Aorta (tissue), 5 donors: ENCODE measurements around the gene CPT1C. TPM values are rescaled to one million over a fixed set of nuclear protein-coding genes. Genes with fewer than 3 reads are reported as not detected.

ENCODE experiments used
- ATAC-seq: fragments of 200-7000 bp; cut with Tn5 transposase; one replicate; pipeline ENCODE4 v1.9.1; 2022; ENCODE audit warnings: moderate library complexity; ENCODE audit not compliant: low FRiP score
- DNase-seq, 2 donors: peaks; one replicate each; pipeline ENCODE4 v3.0.0-alpha.2; 2020
- H3K27ac ChIP-seq, 2 donors: one replicate each; pipeline ENCODE4 v1.5.1; 2013; ENCODE audit warnings: low read length in 2 of 2, mild to moderate bottlenecking in 2 of 2, moderate library complexity in 2 of 2, control low read depth in 1 of 2, inconsistent platforms in 1 of 2, low read depth in 1 of 2
- H3K27me3 ChIP-seq, 2 donors: one replicate each; pipeline ENCODE4 v1.6.1; 2013; ENCODE audit warnings: control low read depth in 1 of 2, low read length in 1 of 2, mild to moderate bottlenecking in 1 of 2, moderate library complexity in 1 of 2; ENCODE audit not compliant: insufficient read depth in 2 of 2, control insufficient read depth in 1 of 2
- H3K36me3 ChIP-seq, 2 donors: one replicate each; pipeline ENCODE4 v1.6.1; 2013; ENCODE audit warnings: control low read depth in 1 of 2, low read length in 1 of 2, mild to moderate bottlenecking in 1 of 2; ENCODE audit not compliant: insufficient read depth in 2 of 2, control insufficient read depth in 1 of 2
- H3K4me1 ChIP-seq, 2 donors: one replicate each; pipeline ENCODE4 v1.6.1; 2013; ENCODE audit warnings: low read length in 2 of 2, control low read depth in 1 of 2, mild to moderate bottlenecking in 1 of 2, moderate library complexity in 1 of 2; ENCODE audit not compliant: insufficient read depth in 2 of 2, control insufficient read depth in 1 of 2
- H3K4me3 ChIP-seq, 2 donors: one replicate each; pipeline ENCODE4 v1.5.1; 2013; ENCODE audit warnings: low read length in 2 of 2, control low read depth in 1 of 2, mild to moderate bottlenecking in 1 of 2
- H3K9me3 ChIP-seq: one replicate; pipeline ENCODE4 v1.6.1; 2013; ENCODE audit warnings: mild to moderate bottlenecking, low read length; ENCODE audit not compliant: control insufficient read depth
- WGBS, 2 donors: extraction: QIAGEN DNeasy Blood & Tissue Kit; methylation state at CpG; one replicate each; pipeline ENCODE4 v1.1.7; 2013; 5-methylcytosine and 5-hydroxymethylcytosine counted together
- intact Hi-C, 2 donors: fragments of 100-400 bp; cut with DNase I; formaldehyde crosslinking; loops; one replicate each; pipeline versions ENCODE4 v1.14.2 to v1.15.0; 2022
- polyA plus RNA-seq, 2 donors: library from polyadenylated mRNA; stranded (reverse); fragments of 200-250 nt; gene quantifications; one replicate each; pipeline ENCODE4 v1.2.3, GENCODE V29; 2013
- total RNA-seq, 2 donors: library from RNA; stranded (reverse); fragmentation: NEBNext Ultra II Directional; extraction: Animal tissue kit (Norgen Biotek cat#: 25700); gene quantifications; one replicate each; pipeline ENCODE4 v1.2.1, GENCODE V29; 2021
- donor health status: healthy with polysubstance abuse.
- donor health status: Bipolar disorder and iron deficiency.
- donor health status: DM: no; HTN: no; CAD: no.
- donor health status: DM: no; HTN: no; CAD: no.
- donor health status: DM: yes; HTN: yes; CAD: no.

Gene CPT1C
- total and polyA plus RNA-seq, 4 donors = 1.9 to 24.4 (median 6.1) TPM

DNA sequence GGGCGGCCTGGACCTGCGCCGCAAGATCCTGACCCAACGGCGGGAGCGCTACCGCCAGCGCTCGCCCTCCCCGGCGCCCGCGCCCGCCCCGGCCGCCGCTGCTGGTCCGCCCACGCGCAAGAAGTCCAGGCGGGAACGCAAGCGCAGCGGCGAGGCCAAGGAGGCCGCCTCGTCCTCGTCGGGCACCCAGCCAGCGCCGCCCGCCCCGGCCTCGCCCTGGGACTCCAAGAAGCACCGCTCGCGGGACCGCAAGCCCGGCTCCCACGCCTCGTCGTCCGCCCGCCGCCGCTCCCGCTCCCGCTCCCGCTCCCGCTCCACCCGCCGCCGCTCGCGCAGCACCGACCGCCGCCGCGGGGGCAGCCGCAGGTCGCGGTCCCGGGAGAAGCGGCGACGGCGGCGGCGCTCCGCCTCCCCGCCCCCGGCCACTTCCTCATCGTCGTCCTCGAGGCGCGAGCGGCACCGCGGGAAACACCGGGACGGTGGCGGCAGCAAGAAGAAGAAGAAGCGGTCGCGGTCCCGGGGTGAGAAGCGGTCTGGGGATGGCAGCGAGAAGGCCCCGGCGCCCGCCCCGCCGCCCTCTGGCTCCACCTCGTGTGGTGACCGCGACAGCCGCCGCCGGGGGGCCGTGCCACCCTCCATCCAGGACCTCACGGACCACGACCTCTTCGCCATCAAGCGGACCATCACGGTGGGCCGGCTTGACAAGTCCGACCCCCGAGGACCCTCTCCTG lies 38.9 kb upstream of the CPT1C start:
- H3K4me3 ChIP-seq = no peak overlapping the region
- H3K27me3 ChIP-seq = no peaks in the 10 kb centered on the region
- intact Hi-C loops = no loop called here
- no peaks in the 10 kb centered on the region for H3K9me3 ChIP-seq
- no peaks in the 10 kb centered on the region for H3K4me1 ChIP-seq
- H3K27ac ChIP-seq = no peak overlapping the region
- 94 to 96% methylated on average over 91 to 110 of the region's 110 CpGs for WGBS, 2 donors
- peak in 1 of 2 donors; percentile 75 for DNase-seq
- ATAC-seq = no peak
- H3K36me3 ChIP-seq = no peaks in the 10 kb centered on the region

DNA sequence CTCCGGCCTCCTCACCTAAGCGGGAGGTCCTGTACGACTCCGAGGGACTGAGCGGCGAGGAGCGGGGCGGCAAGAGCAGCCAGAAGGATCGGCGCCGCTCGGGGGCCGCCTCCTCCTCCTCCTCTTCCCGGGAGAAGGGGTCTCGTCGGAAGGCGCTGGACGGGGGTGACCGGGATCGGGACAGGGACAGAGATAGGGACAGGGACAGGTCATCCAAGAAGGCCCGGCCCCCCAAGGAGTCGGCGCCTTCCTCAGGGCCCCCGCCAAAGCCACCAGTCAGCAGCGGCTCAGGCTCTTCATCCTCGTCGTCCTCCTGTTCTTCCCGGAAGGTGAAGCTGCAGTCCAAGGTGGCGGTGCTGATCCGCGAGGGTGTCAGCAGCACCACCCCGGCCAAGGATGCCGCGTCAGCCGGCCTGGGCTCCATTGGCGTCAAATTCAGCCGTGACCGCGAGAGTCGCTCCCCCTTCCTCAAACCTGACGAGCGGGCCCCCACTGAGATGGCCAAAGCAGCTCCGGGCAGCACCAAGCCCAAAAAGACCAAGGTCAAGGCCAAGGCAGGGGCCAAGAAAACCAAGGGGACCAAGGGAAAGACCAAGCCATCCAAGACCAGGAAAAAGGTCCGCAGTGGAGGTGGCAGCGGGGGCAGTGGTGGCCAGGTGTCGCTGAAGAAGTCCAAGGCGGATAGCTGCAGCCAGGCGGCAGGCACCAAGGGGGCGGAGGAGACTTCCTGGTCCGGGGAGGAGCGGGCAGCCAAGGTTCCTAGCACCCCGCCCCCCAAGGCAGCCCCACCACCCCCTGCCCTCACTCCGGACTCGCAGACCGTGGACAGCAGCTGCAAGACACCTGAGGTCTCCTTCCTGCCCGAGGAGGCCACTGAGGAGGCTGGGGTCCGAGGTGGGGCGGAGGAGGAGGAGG lies 38.1 kb upstream of the CPT1C start:
- H3K27ac ChIP-seq = no peak overlapping the region
- intact Hi-C loops = no loop called here
- no peaks in the 10 kb centered on the region for H3K4me1 ChIP-seq
- H3K36me3 ChIP-seq = no peaks in the 10 kb centered on the region
- no peaks in the 10 kb centered on the region for H3K27me3 ChIP-seq
- WGBS, 2 donors = 92% methylated on average over 52 to 58 of the region's 58 CpGs
- DNase-seq (peak in 1 of 2 donors; percentile 70), ATAC-seq (no peak)
- H3K9me3 ChIP-seq = no peaks in the 10 kb centered on the region
- H3K4me3 ChIP-seq = no peak overlapping the region

DNA sequence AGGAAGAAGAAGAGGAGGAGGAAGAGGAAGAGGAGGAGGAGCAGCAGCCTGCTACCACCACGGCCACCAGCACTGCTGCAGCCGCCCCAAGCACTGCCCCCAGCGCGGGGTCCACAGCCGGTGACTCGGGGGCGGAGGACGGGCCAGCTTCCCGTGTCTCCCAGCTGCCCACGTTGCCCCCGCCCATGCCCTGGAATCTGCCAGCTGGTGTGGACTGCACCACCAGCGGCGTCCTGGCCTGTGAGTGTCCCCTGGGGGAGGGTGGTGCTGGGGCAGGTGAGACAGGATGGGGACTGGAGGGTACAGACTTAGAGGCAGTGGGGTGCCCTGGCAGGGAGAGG lies 37.5 kb upstream of the CPT1C start:
- no peak for ATAC-seq
- Histone ChIP-seq H3K4me3 (no peak overlapping the region), H3K36me3 (no peaks in the 10 kb centered on the region), H3K9me3 (no peaks in the 10 kb centered on the region), H3K27ac (no peak overlapping the region), H3K27me3 (no peaks in the 10 kb centered on the region), H3K4me1 (no peaks in the 10 kb centered on the region)
- intact Hi-C loops = no loop called here
- DNase-seq = peak in 1 of 2 donors; percentile 70
- 80 to 85% methylated on average over 13 of the region's 13 CpGs for WGBS, 2 donors

DNA sequence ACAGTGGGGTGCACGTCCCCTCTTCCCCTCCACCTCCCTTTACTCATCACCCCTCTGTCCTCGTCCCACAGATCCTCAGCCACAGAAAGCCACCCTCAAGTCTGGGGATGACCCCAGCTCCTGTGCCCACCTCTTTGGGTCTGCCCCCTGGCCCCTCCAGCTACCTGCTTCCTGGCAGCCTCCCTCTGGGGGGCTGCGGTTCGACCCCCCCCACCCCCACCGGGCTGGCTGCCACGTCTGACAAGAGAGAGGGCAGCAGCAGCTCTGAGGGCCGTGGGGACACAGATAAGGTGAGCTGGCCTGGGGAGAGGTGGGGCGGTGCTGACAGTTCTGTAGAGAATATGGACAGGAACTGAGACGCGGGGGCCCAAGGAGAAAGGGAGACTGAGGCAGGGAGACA lies 36.3 kb upstream of the CPT1C start:
- Histone ChIP-seq H3K9me3 (no peaks in the 10 kb centered on the region), H3K4me3 (no peak overlapping the region), H3K4me1 (no peaks in the 10 kb centered on the region), H3K27ac (no peak overlapping the region), H3K27me3 (no peaks in the 10 kb centered on the region), H3K36me3 (peaks cover 0 to 2% of the 10 kb centered on the region in 2 donors)
- intact Hi-C loops = no loop called here
- DNase-seq (peak in 1 of 2 donors; percentile 67), ATAC-seq (no peak)
- WGBS, 2 donors = 78 to 82% methylated on average over 10 of the region's 10 CpGs

DNA sequence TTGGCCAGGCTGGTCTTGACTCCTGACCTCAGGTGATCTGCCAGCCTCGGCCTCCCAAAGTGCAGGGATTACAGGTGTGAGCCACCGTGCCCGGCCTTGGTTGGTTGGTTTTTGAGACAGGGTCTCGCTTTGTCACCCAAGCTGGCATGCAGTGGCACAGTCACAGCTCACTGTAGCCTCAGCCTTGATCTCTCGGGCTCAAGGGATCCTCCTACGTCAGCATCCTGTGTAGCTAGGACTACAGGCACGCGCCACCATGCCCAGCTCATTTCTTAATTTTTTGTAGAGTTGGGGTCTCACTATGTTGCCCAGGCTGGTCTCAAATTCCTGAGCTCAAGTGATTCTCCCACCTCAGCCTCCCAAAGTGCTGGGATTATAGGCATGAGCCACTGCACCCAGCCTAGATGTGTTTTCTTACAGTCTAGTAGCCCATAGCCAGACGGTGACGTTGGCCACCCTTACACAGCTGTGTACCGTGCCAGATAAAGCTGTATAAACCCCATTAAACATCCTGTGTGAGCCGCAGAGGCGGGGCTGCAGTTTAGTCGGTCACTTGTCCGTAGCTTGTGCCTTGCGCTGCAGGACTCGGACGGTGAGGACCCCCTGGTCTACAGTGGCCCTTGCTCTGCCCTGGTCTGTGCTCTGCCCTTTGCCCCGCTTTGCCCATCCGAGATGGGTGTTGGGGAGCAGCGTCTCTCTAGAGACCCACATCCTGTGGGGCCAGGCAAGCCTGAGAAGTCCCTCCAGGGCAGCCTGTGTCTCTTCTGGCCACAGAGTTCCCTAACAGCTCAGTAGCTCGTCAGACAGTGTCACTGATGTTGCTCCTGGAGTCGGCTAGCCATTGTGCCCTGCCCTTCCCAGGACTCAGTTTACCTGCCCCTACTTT lies 35.1 kb upstream of the CPT1C start:
- no peaks in the 10 kb centered on the region for H3K27me3 ChIP-seq
- 75 to 76% methylated on average over 23 of the region's 23 CpGs for WGBS, 2 donors
- no peaks in the 10 kb centered on the region for H3K9me3 ChIP-seq
- intact Hi-C loops = no loop called here
- DNase-seq = no peak
- H3K27ac ChIP-seq = no peak overlapping the region
- no peaks in the 10 kb centered on the region for H3K4me1 ChIP-seq
- no peak overlapping the region for H3K4me3 ChIP-seq
- peaks cover 0 to 2% of the 10 kb centered on the region in 2 donors for H3K36me3 ChIP-seq
- ATAC-seq = no peak

DNA sequence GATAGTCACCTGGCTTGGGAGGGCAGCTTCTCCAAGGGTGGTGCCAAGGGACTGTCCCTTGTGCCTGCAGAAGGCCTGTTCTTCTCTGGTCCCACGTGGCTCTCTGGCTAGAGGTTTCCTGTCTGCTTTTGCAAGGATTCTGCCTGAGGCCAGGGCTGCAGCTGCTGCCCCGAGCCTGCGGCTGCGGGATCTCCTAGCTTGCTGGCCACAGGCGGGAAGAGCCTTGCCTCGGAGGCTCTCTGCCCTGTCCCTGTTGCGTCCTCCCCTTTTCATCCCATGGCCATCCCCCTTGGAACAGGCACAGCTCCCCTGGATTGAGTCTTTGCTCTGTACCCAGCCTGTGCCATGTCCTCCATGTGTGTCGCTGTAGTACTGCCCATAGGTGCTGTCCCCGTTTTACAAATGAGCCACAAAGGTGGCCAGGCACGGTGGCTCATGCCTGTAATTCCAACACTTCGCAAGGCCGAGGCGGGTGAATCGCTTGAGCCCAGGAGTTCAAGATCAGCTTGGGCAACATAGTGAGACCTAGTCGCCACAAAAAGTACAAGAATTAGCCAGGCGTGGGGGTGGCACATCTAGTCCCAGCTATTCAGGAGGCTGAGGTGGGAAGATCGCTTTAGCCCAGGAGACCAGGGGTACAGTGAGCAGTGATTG lies 34.3 kb upstream of the CPT1C start:
- no peak overlapping the region for H3K27ac ChIP-seq
- no peaks in the 10 kb centered on the region for H3K9me3 ChIP-seq
- H3K4me1 ChIP-seq = no peaks in the 10 kb centered on the region
- H3K4me3 ChIP-seq = no peak overlapping the region
- H3K36me3 ChIP-seq = peaks cover 0 to 2% of the 10 kb centered on the region in 2 donors
- ATAC-seq = no peak
- no peak for DNase-seq
- intact Hi-C loops = no loop called here
- 87 to 90% methylated on average over 17 of the region's 17 CpGs for WGBS, 2 donors
- H3K27me3 ChIP-seq = no peaks in the 10 kb centered on the region

DNA sequence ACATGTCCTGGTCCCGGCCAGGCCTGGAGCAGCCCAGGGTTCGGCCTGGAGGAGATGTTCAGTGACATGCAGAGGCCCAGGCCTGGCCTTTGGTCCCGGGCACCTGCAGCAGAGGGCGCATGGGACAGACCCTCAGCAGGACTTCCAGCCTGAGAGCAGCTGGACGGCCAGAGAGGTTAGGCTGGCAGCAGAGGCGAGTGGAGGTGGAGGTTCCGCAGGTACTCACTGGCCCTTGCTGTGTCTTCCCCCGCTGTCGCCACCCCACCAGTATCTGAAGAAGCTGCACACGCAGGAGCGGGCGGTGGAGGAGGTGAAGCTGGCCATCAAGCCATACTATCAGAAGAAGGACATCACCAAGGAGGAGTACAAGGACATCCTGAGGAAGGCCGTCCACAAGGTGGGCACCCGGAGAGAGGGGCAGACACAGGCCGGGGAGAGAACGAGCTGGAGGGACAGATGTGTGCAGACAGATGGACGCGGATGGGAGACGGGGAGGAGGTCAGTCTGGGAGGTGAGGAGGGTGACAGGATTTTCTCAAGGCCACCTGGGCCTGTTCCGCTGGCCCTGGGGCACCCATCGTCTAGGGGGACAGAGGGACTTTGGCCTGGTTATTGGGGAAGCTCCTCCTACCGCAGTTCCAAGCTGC lies 33.3 kb upstream of the CPT1C start:
- WGBS, 2 donors = 86 to 88% methylated on average over 22 of the region's 22 CpGs
- no peak overlapping the region for H3K27ac ChIP-seq
- peaks cover 0 to 2% of the 10 kb centered on the region in 2 donors for H3K36me3 ChIP-seq
- H3K4me1 ChIP-seq = no peaks in the 10 kb centered on the region
- H3K9me3 ChIP-seq = no peaks in the 10 kb centered on the region
- intact Hi-C loops = no loop called here
- H3K4me3 ChIP-seq = no peak overlapping the region
- H3K27me3 ChIP-seq = no peaks in the 10 kb centered on the region
- ATAC-seq (no peak), DNase-seq (no peak)

DNA sequence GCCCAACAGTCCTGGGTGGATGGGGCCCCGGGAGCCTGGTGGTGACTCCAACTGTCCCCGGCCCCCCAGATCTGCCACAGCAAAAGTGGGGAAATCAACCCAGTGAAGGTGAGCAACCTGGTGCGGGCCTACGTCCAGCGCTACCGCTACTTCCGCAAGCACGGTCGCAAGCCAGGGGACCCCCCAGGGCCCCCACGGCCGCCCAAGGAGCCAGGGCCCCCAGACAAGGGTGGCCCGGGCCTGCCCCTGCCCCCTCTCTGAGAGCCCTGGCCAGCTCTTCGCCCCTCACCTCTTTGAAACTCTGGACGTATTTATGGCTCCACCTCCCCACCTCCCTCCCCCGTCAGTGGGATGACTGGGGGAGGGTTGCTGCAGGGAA lies 32.8 kb upstream of the CPT1C start:
- Histone ChIP-seq H3K9me3 (no peaks in the 10 kb centered on the region), H3K27me3 (no peaks in the 10 kb centered on the region), H3K36me3 (peaks cover 0 to 2% of the 10 kb centered on the region in 2 donors), H3K4me1 (no peaks in the 10 kb centered on the region), H3K4me3 (no peak overlapping the region), H3K27ac (no peak overlapping the region)
- intact Hi-C loops = no loop called here
- ATAC-seq (no peak), DNase-seq (no peak)
- WGBS, 2 donors = 75 to 79% methylated on average over 13 to 15 of the region's 15 CpGs
